Measurements from ENCODE around the gene DNAJA1. TPM values are rescaled to one million over a fixed set of nuclear protein-coding genes. Genes with fewer than 3 reads are reported as not detected.
A peak's percentile ranks its signal among the peaks of the same experiment; 100 is the strongest.

Gene DNAJA1
- total and polyA plus RNA-seq, 3 donors from 2014 or later = 146 to 256 (median 149) TPM

DNA sequence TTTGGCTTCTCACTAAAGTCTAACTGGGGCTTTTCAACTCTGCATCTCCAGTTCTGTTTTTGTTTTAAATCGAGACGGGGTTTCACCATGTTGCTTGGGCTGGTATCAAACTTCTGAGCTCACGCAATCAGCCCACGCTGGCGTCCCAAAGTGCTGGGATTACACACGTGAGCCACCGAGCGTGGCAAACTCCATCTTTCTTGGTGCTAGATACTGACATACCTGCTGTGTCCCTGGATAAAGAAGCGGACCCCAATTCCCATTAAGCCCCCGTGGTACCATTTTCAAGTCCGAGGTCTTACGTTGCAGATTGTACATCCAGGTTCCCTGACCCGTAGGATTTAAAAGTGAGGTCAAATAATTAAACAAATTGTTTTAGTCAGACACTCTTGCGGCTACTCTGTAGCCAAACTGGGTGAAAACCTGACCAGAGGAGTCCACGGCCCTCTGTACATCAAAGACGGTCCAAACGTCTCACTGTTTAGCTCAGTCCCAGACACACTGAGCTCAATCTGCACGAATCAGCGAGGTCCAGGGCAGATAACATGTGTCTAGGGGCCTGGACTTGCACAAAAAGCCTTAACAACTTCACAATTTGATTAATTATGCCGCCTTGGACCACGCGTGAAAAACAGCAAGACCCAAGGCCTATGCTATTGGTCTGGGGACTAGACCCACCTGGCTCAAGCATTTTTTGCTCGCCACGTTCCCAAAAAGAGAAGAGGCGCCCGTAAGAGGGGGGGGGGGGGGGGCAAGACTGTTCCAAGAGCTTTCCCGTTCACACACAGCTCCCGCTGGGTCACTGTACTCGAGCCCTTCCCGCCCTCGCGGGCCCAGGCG, 727 bp upstream of the DNAJA1 start:
- Histone ChIP-seq H3K36me3 (ENCODE audit: low read depth, missing control alignments) (no peaks in the 10 kb centered on the region), H3K4me3 (peak overlapping the region; percentile 85 to 100), H3K27ac (peak overlapping the region; percentile 98 to 100), H3K27me3 (no peaks in the 10 kb centered on the region), H3K4me1 (peaks cover 40% of the 10 kb centered on the region), H3K9me3 (no peaks in the 10 kb centered on the region)
- no peak for TF ChIP-seq CTCF (IDR thresholded peaks at IDR 0.05)
- no peak for TF ChIP-seq POLR2A (IDR thresholded peaks at IDR 0.05)
- peak; percentile 60 for DNase-seq
- WGBS, 2 donors = 8 to 11% methylated on average over 22 to 33 of the region's 33 CpGs
- intact Hi-C loops (cut with DNase I; ENCODE audit: low total_unique reads) = no loop called here

DNA sequence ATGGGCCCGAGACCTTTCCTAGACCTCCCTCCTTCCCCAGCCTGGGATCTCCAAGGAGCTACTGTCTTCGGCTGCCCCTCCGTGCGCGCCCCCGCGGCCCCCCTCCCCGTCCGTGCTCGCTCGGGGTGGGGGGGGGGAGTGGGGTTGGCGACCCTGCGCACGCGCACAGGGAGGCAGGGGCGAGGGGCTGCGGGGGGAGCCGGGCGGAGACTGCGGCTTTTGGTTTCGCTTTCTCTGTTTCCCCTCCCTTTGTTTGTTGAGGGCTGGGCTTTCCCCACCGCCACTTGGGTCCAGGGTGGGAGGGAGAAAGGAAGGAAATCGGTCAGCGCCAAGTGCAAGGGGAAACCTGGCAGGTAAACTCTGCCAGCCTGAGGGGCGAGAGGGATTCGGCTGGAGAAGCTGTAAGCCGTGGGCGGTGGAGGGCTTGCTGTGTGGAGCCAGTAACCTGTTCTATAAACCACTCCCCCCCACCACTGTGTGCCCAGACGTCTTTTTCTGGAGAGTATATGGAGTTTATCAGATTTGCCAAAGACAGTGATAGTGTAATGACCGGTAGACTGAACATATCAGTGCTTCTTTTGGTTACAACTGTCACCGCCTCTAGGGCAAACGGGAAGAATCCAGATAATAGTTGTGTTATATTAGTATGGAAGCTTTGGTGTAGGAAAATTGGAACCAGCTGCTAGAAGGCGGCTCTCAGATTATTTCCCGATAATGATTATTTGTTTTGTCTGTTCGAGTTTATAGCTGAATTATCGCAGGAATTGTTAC, 684 bp downstream of the DNAJA1 start:
- peaks cover 40% of the 10 kb centered on the region for H3K4me1 ChIP-seq
- peak; percentile 78 for DNase-seq
- 1% methylated on average over 15 to 35 of the region's 36 CpGs for WGBS, 2 donors

DNA sequence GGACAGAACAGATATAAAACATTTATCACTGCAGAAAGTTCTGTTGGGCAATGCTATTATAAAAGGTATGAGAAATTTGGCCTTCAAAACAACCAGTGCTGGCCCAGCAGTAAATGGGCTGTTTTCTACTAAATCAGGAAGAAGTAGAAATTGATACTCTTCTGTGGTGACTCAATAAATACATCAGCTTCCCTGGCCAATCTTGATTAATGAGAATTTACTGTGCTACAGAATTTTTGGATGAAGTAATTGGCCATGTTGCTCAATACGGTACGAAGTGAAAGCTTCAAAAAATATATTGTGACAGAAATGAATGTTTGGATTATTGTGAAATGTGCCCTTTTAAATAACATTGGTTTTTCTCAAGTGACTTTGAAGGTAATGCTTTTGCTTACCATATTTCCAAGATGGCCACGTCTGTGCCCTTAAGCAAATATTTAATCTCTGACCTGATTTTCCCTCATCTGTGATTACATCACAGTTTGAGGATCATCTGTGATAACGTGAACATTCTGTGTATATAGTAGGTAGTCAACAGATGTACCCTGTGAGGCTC, 4.2 kb downstream of the DNAJA1 start:
- Histone ChIP-seq H3K4me3 (no peak overlapping the region), H3K27me3 (no peaks in the 10 kb centered on the region), H3K36me3 (ENCODE audit: low read depth, missing control alignments) (no peaks in the 10 kb centered on the region), H3K9me3 (no peaks in the 10 kb centered on the region), H3K4me1 (peaks cover 18% of the 10 kb centered on the region), H3K27ac (no peak overlapping the region)
- 43 to 45% methylated on average over 4 of the region's 4 CpGs for WGBS, 2 donors
- no peak for TF ChIP-seq POLR2A (IDR thresholded peaks at IDR 0.05)
- no peak for TF ChIP-seq CTCF (IDR thresholded peaks at IDR 0.05)
- intact Hi-C loops (cut with DNase I; ENCODE audit: low total_unique reads) = no loop called here
- no peak for DNase-seq

More for the DNA sequence above, 684 bp downstream of the DNAJA1 start:
- TF ChIP-seq CTCF (IDR thresholded peaks at IDR 0.05) (no peak), POLR2A (IDR thresholded peaks at IDR 0.05) (no peak)
- H3K27me3 ChIP-seq = no peaks in the 10 kb centered on the region
- H3K36me3 ChIP-seq (ENCODE audit: low read depth, missing control alignments) = no peaks in the 10 kb centered on the region
- H3K4me3 ChIP-seq = peak overlapping the region; percentile 85 to 100
- intact Hi-C loops (cut with DNase I; ENCODE audit: low total_unique reads) = no loop called here
- no peaks in the 10 kb centered on the region for H3K9me3 ChIP-seq
- peak overlapping the region; percentile 98 to 100 for H3K27ac ChIP-seq

DNA sequence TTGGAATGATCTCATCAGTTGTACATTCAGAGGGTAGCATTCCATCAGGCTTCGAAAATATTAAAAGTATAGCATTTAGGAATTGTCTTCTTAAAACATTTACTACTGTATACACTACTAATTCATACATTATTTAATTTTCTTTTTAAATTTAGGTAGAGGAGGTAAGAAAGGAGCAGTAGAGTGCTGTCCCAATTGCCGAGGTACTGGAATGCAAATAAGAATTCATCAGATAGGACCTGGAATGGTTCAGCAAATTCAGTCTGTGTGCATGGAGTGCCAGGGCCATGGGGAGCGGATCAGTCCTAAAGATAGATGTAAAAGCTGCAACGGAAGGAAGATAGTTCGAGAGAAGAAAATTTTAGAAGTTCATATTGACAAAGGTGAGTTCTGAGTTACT, 5.2 kb downstream of the DNAJA1 start:
- DNase-seq = no peak
- WGBS, 2 donors = 79 to 87% methylated on average over 5 of the region's 5 CpGs
- no peaks in the 10 kb centered on the region for H3K36me3 ChIP-seq (ENCODE audit: low read depth, missing control alignments)

More for the DNA sequence above, 5.2 kb downstream of the DNAJA1 start:
- no peaks in the 10 kb centered on the region for H3K27me3 ChIP-seq
- no peak overlapping the region for H3K27ac ChIP-seq
- intact Hi-C loops (cut with DNase I; ENCODE audit: low total_unique reads) = no loop called here
- H3K4me3 ChIP-seq = no peak overlapping the region
- TF ChIP-seq CTCF (IDR thresholded peaks at IDR 0.05) (no peak), POLR2A (IDR thresholded peaks at IDR 0.05) (no peak)
- H3K9me3 ChIP-seq = no peaks in the 10 kb centered on the region
- peaks cover 17% of the 10 kb centered on the region for H3K4me1 ChIP-seq
